ENCODE data around the gene PHF12.
"Not testable (repeated sequence)": the region's sequence is repeated elsewhere in the genome, so short reads cannot be mapped to it uniquely, and the experiment has no call there.

The PHF12 gene

DNA sequence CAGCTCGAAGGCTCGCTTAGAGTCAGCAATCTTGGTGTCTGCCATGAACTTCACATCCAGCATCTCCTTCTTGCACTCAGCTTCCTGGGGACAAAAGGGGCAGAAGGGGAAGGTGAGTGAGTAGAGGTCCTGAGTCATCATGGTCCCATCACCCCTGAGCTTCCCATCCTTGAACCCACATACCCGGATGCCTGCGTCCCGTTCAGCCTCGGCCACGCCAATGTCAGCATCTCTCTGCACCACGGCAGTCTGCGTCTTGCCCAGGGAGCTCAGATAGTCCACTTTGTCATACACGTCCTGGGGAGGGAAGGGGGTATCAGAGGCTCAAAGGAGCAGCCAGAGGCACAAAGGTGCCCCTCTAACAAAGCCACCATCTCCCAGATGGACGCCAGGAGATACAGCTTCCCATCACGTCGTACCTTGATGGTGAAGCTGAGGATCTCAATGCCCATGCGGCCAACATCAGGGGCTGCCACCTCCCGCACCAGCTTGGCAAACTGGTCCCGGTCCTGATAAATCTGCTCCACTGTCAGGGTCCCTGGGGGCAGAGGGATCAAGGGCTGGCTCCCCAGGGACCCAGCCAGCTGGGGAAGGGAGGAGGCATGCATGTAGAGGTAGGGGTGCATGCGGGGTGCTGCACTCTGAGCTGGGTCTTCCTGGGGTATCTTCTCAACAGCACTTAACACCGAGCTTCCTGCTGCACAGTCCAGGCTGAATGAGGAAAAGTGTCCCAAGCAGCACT is 69.0 kb downstream of the PHF12 start:
- no peak for DNase-seq (ENCODE audit: low spot score)

DNA sequence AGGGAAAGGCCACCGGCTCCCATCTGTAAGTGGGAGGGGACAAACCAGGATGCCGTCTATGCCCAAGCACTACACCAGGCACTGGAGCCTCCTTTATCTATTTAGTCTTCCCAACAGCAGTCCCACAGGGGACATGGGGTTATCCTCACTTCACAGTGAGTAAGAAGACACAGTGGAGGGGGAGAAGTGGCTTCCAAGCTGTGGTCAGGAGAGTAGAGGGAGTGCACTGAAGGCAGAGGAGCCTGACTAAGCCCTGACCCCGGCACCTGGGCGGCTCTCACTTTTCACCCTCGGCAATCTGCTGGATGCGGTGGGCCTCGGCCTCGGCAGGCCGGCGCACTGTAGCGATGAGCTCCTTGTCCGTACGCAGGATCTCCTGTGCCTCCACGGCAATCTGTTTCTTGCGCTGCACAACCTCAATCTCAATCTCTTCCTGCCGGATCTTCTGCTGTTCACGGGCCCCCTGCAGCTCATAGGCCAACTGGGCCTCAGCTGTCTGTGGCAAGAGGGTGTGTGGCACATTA is 69.7 kb downstream of the PHF12 start:
- DNase-seq (ENCODE audit: low spot score), result no peak

DNA sequence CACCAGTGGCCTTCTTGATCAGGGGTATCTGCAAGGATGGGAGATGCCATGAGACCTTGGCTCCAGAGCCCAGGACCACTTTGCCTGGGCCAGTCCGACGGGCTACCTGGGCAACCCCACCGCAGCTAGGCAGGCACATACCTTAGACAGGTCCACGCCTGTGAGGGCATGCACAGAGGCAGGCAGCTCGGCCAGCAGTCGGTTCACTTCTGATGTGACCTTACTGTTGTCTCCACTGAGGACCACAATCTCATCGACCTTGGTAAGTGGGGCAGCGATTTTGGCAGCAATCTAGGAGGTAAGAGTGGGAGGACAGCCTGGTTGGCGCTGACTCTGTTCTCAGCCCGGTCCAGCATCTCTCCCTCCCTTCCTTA is 70.8 kb downstream of the PHF12 start:
- no peak for DNase-seq (ENCODE audit: low spot score)

DNA sequence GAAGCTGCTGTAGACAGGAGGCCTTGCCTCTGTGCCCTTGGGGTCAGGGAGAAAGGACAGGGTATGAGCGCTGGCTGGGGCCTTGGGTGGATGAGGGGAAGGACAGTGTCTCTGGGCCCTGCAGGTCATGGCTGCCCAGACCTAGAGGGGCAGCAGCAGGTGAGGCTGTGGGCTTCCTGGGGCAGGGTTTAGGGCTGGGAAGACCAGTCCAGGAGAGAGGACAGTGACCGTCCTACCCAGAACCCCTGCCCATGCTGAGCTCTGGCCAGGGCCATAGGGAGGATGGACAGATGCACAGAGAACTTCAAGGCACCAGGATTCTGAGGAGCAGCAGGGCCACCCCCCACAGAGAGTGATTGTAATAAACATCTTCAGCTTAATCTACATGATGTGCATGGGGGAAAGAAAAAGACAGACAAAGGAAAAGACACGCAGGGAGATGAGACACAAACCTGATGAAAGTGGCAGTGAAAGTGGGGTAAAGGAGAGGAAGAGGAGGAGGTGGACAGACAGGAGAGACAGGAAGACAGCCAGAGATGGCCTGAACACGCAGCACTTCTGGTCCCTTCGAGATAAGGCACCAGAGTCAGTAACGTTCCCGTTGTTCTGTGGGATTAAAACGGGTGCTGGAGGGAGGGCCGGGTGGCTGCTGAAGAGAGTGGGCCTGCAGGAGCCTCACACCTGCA is 71.3 kb downstream of the PHF12 start:
- DNase-seq (ENCODE audit: low spot score), result no peak

DNA sequence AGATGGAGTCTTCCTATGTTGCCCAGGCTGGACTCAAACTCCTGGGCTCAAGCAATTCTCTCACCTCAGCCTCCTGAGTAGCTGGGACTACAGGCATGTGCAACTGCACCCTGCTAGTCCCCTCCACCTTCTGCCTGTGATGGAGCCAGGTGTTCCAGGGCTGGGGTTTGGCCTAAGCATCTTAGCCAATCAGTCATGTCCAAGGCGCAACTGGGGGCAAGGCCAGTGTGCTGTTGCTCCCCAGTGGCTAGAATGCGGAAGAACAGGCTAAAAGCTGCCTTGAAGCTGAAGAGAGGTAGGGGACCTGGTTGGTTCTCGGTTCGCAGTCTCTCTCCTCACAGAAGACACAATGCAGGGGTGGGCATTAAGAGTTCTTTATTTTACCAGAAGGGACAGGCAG is 72.3 kb downstream of the PHF12 start:
- DNase-seq (ENCODE audit: low spot score), result peak; percentile 54

DNA sequence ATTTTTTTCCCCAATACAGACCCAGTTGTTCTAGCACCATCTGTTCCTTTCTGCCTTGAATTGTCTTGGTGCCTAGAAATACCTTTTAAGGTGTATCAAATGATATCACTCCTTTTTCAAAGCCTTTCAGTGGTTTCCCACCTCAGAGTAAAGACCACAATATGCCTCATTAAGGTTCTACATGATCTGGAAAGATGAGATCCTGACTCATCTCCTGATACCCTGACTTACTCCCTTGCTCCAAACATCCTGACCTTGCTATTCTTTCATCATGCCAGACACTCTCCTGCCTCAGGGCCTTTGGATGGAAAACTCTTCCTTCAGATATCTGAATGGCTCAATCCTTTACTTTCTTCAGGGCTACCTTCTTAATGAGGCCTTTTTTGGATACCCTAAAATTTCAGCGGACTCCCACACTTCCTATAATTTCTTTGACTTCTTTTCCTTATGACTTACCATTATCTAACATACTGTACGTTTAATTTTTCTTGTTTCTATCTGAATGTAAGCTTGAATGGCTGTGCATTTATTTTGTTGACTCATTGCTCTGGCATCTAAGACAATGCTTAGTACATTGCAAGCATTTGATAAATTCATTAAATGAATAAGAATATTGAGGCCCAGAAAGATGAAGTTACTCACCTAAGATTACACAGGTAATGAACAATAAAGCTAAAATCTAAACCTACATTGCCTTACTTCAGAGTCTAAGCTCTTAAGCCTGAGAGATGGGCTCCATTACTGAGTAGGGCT is 73.0 kb downstream of the PHF12 start:
- no peak for DNase-seq (ENCODE audit: low spot score)

DNA sequence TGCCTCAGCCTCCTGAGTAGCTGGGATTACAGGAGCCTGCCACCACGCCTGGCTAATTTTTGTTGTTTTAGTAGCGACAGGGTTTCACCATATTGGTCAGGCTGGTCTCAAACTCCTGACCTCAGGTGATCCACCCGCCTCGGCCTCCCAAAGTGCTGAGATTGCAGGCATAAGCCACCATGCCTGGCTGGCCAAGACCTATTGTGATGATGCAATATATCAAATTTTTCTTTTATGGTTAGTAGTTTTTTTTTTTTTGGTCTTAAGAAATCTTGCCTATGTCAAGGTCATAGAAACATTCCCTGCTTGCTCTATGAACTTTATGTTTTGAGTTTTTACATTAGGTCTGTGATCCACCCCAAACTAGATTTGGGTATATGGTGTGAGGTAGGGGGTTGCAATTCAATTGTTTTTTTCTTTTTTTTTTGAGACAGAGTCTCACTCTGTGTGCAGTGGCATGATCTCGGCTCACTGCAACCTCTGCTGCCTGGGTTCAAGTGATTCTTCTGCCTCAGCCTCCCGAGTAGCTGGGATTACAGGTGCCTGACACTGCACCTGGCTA is 74.1 kb downstream of the PHF12 start:
- DNase-seq (ENCODE audit: low spot score), result not testable (repeated sequence)

DNA sequence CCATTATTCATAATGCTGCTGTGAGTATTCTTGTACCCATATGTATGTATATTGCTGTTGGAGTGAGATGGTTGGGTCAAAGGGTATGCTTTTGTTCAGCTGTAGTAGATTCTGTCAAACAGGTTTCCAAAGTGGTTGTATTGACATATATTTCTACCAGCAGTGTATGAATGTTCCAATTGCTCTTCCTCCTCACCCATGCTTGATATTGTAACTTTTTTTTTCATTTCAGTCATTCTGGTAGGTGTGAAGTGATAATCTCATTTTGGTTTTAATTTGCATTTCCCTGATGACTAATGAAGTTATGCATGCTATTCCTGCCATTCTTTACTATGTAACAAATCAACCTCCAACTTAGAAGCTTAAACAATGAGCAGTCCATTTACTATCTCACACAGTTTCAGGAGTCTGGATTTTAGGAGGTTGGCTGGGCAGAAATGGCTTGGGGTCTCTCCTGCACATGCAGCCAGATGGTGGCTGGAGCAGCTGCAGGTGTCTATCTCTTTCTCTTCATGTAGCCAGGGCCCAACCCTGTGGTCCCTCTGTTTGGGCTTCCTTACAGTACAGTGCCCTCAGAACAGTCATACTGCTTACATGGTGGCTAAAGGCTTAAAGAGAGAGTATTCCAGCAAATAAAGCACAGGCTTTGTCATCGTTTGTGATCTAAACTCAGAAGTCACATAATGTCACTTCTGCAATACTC is 75.3 kb downstream of the PHF12 start:
- no peak for DNase-seq (ENCODE audit: low spot score)

DNA sequence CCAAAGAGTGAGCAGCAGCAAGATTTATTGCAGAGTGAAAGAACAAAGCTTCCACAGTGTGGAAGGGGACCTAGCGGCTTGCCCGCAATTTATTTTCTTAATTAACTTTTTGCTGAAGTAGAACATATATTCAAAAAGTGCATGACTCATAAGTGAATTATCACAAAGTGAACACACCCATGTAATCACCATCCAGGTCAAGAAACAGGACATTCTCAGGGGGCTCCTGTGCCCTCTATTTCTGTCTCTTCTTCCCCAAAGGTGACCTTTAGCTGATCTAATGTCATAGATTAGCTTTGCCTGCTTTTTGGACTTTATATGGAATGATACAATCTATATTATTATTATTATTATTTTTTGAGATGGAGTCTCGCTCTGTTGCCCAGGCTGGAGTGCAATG is 76.6 kb downstream of the PHF12 start:
- DNase-seq (ENCODE audit: low spot score), result no peak

DNA sequence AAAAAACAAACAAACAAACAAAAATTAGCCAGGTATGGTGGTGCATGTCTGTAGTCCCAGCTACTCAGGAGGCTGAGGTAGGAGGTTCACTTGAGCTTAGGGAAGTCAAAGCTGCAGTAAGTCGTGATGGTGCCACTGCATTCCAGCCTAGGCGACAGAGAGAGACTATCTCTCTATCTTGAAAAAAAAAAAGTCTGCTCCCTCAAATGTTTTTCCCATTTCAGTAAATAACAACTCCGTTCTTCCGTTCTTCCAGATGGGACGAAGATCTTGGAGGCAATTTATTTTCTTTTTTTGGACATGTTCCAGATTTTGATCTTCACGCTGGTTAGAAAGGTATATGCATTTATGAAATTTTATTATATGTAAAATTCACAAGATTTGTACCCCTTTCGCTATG is 77.5 kb downstream of the PHF12 start:
- no peak for DNase-seq (ENCODE audit: low spot score)

DNA sequence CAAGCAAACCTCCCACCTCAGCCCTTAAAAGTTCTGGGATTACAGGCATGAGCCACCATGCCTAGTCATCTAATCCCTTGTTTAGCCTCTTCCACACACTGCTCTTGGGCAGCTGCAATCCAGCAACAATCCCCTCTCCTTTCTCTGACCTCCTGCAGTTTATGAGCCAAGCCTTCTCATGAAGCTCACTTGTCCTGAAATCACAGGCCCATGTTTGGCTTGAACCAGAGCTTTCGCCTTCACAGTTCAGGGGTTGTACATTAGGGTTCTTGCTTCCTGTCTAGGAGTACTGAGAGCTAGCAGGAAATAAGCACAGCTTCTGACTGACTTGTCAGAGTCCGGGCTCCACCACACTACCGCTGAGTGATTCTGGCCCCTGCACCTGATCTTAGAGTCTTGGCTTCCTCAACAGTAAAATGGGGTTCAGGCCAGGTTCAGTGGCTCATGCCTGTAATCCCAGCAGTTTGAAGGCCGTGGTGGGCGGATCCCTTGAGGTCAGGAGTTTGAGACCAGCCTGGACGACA is 80.2 kb downstream of the PHF12 start:
- no peak for DNase-seq (ENCODE audit: low spot score)

DNA sequence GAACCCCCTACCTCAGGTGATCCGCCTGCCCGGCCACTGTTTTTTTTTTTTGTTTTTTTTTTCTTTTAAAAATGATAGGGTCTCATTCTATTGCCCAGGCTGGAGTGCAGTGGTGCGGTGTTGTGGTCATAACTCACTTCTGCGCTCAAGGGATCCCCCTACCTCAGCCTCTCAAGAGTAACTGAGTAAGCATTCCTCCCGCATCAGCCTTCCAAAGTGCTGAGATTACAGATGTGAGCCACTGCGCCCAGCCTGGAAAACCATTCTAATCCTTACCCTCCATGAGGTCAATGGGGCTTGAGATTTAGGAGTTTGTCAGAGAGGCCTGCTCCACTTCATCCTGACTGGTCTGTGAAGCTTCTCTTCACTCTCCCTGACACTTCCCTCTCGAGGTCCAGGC is 84.0 kb downstream of the PHF12 start:
- DNase-seq (ENCODE audit: low spot score), result no peak

DNA sequence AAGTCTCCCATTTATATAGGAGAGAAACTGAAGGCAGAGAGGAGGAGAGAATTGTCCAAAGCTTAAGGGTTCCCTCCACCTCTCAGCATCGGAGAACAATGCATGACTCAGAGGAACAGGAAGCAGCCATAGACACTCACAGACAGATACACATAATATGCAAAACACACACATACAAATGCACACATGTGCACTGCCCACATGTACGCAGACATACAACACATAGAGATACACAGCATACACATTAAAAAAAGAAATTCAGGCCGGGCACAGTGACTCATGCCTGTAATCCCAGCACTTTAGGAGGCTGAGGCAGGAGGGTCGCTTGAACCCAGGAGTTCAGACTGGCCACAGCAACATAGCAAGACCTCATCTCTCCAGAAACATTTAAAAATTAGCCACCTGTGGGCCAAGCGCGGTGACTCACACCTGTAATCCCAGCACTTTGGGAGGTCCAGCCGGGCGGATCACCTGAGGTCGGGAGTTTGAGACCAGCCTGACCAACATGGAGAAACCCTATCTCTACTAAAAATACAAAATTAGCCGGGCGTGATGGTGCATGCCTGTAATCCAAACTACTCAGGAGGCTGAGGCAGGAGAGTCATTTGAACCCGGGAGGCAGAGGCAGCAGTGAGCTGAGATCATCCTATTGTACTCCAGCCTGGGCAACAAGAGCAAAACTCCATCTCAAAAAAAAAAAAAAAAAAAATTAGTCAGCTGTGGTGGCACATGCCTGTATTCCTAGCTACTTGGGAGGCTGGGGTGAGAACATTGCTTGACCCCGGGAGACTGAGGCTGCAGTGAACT is 85.2 kb downstream of the PHF12 start:
- peak; percentile 33 for DNase-seq (ENCODE audit: low spot score)

DNA sequence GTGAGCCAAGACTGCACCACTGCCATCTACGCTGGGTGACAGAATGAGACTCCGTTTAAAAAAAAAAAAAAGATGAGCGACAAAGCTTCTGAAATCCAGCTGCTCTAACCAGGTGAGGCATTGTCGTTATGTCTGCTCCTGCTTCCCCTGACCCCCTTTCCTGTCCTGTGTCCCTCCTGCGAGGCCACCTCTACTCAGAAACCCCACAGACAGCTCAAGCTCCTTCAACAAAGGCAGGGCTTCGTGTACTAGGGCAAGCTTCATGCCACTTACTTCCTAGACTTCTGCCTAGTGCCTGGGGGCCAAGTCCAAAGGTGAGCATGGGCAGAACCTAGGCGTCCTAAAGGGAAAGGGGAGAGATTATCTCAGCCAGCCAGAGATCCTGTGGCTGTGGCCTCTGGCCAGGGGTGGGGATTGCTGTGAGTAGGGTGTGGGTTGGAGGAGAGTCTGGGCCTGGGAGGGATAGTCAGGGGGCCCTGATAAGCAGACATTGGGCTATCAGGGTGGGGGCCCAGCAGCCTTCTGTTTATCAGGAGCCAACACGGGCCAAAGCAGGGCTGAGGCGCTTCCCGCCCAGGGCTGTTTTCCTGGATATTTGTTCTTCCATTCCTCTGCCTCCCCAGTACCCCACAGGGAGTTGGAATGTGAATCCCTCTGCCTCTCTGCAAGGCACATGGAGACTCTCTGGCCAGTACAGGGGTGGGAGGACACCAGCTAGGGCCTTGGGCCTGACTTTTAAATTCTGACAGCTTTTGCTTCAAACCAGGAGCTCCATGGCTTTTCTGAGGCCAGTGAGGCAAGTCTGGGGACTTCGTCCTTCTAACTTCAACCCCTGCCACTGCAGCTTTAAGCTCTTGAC is 86.1 kb downstream of the PHF12 start:
- no peak for DNase-seq (ENCODE audit: low spot score)

DNA sequence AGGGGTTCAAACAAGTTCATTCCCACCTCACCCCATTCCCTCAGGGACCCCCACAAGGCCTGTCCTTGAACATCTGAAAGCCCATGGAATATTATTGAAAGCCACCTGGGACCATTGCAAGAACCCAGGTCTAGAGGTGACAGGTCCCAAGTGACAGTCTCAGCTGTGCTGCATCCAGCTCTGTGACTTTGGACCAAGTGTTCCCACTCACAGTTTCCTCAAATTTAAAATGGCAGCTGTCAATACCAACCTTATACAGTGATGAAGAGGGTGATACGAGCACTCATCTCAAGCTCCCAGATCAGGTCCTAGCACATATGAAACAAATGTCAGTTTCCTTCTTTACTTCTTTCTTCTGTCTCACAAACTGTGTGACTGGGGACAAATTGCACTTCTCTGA is 87.4 kb downstream of the PHF12 start:
- no peak for DNase-seq (ENCODE audit: low spot score)

DNA sequence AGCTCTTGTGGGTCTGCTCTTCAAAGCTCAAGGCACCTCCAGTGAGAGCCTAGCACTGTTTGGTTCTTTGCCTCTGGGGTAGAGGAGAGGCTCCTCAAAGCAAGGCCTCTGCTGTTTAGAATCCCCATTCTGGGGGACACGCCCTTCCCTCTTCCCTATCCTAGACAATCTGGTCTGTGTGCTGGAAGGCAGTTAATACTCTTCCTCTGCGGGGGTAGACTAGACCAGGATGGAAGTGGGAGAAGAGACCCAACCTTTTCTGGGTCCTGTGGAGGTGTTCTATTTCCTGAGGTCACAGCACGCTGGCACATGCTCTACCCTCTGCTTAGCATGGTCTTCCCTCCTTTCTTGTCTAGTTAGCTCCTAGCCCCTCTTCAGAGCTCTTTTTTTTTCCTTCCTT is 88.8 kb downstream of the PHF12 start:
- DNase-seq (ENCODE audit: low spot score), result no peak

DNA sequence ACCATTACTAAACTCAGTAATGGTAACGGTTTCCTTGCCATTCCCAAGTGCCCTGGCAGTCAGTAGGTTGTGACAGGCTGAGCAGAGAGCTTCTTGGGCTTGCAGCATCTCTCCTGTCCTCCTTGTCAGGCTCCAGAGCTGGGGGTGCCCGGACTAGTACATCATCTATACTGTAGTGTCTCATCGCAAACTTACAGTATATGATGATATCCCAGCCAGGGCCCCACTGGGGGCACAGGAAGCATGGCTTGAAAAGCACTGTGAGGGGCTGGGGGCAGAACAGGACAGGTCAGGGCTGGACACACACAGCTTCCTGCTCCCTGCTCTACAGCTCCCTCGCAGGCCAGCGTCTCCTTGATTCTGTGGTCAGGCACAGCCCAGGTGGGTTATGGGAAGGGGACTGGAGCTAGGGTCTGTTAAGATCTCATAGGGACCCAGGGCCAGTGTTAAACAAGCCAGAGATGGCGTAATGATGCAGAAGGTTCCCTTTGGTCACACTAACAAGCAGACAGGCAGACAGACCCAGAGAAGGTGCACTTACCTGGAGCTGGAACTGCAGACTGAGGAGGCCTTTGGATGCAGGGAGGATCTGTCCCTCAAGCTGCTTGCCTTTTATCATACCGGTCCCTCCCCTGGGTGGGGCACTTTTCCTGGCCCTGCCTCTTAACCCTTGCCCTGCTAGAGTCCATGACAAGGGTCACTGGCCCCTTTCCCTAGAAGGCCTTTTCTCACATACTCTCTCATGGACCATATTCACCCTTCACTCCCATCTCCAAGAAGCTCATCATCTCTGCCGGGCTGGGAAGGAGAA is 89.7 kb downstream of the PHF12 start:
- DNase-seq (ENCODE audit: low spot score), result peak; percentile 4

DNA sequence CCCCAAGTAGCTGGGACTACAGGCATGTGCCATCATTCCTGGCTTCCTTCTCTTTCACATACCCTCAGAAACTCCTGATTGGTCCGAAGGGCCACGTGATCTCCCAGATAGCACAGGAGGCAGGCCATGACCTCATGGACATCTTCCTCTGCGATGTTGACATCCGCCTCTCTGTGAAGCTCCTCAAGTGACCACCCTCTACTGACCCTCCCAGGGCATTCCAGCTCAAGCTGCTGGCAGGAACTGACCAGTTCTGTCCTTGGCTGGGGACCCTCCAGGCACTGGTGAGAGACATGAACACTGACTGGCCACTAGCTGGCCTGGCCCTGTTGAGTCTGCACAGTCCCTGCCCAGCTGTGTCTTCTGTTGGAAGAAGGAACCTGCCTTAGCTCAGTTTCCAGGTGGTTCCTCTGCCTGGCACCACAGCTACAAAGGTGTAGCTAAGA is 90.9 kb downstream of the PHF12 start:
- no peak for DNase-seq (ENCODE audit: low spot score)

DNA sequence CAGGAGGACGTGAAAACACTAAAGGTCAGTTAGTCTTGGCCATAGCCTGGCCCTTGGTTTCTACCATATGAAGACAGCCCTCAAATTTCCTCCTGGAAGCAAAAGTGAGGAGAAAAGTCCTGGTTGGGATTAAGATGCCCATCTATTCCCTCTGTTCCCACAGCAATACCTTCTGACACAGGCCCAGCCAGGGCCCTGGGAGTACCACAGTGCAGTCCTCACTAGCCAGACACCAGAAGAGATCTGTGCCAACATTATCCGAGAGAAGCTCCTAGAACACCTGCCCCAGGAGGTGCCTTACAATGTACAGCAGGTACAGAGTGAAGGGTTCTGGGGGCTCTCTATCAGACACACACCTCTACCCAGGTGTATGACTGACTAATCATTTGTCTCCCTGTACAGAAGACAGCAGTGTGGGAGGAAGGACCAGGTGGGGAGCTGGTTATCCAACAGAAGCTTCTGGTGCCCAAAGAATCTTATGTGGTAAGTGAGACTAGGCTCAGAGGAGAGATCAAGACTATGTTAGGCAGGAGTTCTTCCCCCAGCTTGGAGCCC is 92.4 kb downstream of the PHF12 start:
- no peak for DNase-seq (ENCODE audit: low spot score)

All from AG20443 (cell line).